Thoracic aorta (tissue), 2 donors: ENCODE measurements around the gene UFC1. TPM values are rescaled to one million over a fixed set of nuclear protein-coding genes. Genes with fewer than 3 reads are reported as not detected.

ENCODE experiments used
- ATAC-seq: fragments of 150-250 bp; one replicate; pipeline ENCODE4 v1.8.0; 2017; ENCODE audit warnings: low read depth; ENCODE audit not compliant: insufficient number of reproducible peaks, low FRiP score
- DNase-seq: peaks from one replicate; pipeline ENCODE4 v3.0.0-alpha.2; 2020; ENCODE audit warnings: low spot score
- H3K27ac ChIP-seq, 2 donors: fragments of 200-600 bp; sonication (generic); 1 replicate in 1 of 2; 2 replicates in 1 of 2; pipeline ENCODE4 v1.5.1; 2016; ENCODE audit warnings: mild to moderate bottlenecking in 2 of 2, moderate library complexity in 2 of 2
- H3K27me3 ChIP-seq: fragments of 200-600 bp; sonication (generic); replicated peaks from 2 replicates; pipeline ENCODE4 v1.6.0; 2016; ENCODE audit warnings: mild to moderate bottlenecking; ENCODE audit not compliant: insufficient read depth
- H3K36me3 ChIP-seq: fragments of 200-600 bp; sonication (generic); one replicate; pipeline ENCODE4 v1.5.1; 2016
- H3K4me1 ChIP-seq, 2 donors: fragments of 200-600 bp; sonication (generic); 1 replicate in 1 of 2; 2 replicates in 1 of 2; pipeline versions ENCODE4 v1.5.1 to v1.6.0; 2016; ENCODE audit warnings: low read depth in 2 of 2, mild to moderate bottlenecking in 1 of 2; ENCODE audit not compliant: control insufficient read depth in 1 of 2
- H3K4me3 ChIP-seq: fragments of 200-600 bp; sonication (generic); 2 replicates; pipeline ENCODE4 v1.5.1; 2016; ENCODE audit warnings: mild to moderate bottlenecking
- H3K9me3 ChIP-seq: fragments of 200-600 bp; sonication (generic); 2 replicates; pipeline ENCODE4 v1.5.1; 2016
- CTCF ChIP-seq: fragments of 200-600 bp; sonication (generic); IDR thresholded peaks from one replicate; pipeline ENCODE4 v1.5.1; 2019; ENCODE audit warnings: antibody characterized with exemption
- total RNA-seq, 2 donors: library from RNA; depleted of rRNA; stranded (reverse); fragments of >200 nt; gene quantifications; one replicate each; pipeline versions ENCODE4 v1.1.0 to v1.2.3, GENCODE V29; 2016

The UFC1 gene
- total RNA-seq, 2 donors from 2014 or later = 54.2 to 73.9 TPM

GRCh38 chr1:161130266-161130665, 23.5 kb upstream of the UFC1 start:
- no peak for DNase-seq
- Histone ChIP-seq H3K36me3 (peaks cover 14% of the 10 kb centered on the region), H3K4me1 (peaks cover 15 to 53% of the 10 kb centered on the region in 2 donors), H3K27ac (no peak overlapping the region), H3K4me3 (no peak overlapping the region), H3K9me3 (no peaks in the 10 kb centered on the region), H3K27me3 (no peaks in the 10 kb centered on the region)
- ATAC-seq = no peak
- TF ChIP-seq CTCF = no peak

GRCh38 chr1:161131523-161132409, 22.0 kb upstream of the UFC1 start:
- Histone ChIP-seq H3K4me3 (peak overlapping the region; percentile 81), H3K27ac (peak overlapping the region; percentile 96 to 98), H3K4me1 (peaks cover 15 to 53% of the 10 kb centered on the region in 2 donors), H3K9me3 (no peaks in the 10 kb centered on the region), H3K36me3 (peaks cover 14% of the 10 kb centered on the region), H3K27me3 (no peaks in the 10 kb centered on the region)
- DNase-seq (no peak), ATAC-seq (no peak)
- no peak for TF ChIP-seq CTCF

- peak within 1 kb of the TSS; percentile 81 for H3K4me3 ChIP-seq
- no peaks in the 10 kb centered on the region for H3K9me3 ChIP-seq
- no peak for TF ChIP-seq CTCF
- ATAC-seq (peak; percentile 93), DNase-seq (peak; percentile 91)
- peaks cover 15 to 47% of the 10 kb centered on the region in 2 donors for H3K4me1 ChIP-seq
- H3K27ac ChIP-seq = peak within 1 kb of the TSS; percentile 96 to 98
- no peaks in the 10 kb centered on the region for H3K27me3 ChIP-seq
- peaks cover 11% of the 10 kb centered on the region for H3K36me3 ChIP-seq
These were observed 21.2 kb upstream of the UFC1 start, which contains the start of gene DEDD for GRCh38 chr1:161132410-161133219. DEDD (minus strand) TSS chr1:161132667; CDS start chr1:161124462, 8,205 bp downstream.

GRCh38 chr1:161133220-161133740, 20.5 kb upstream of the UFC1 start:
- H3K27me3 ChIP-seq = no peaks in the 10 kb centered on the region
- no peak for TF ChIP-seq CTCF
- DNase-seq = no peak
- H3K27ac ChIP-seq = peak overlapping the region; percentile 96 to 98
- no peaks in the 10 kb centered on the region for H3K9me3 ChIP-seq
- ATAC-seq = no peak
- peaks cover 15 to 40% of the 10 kb centered on the region in 2 donors for H3K4me1 ChIP-seq
- H3K4me3 ChIP-seq = peak overlapping the region; percentile 81
- peaks cover 7% of the 10 kb centered on the region for H3K36me3 ChIP-seq

- TF ChIP-seq CTCF = no peak
- no peak for ATAC-seq
- no peak overlapping the region for H3K27ac ChIP-seq
These were observed 15.9 kb upstream of the UFC1 start for GRCh38 chr1:161137881-161138280.

More at GRCh38 chr1:161137881-161138280, 15.9 kb upstream of the UFC1 start:
- no peak for DNase-seq
- Histone ChIP-seq H3K4me1 (peaks cover 5 to 11% of the 10 kb centered on the region in 2 donors), H3K27me3 (no peaks in the 10 kb centered on the region), H3K36me3 (no peaks in the 10 kb centered on the region), H3K9me3 (no peaks in the 10 kb centered on the region), H3K4me3 (no peak overlapping the region)
